ENCODE data around the gene LAS1L.
A peak's percentile ranks its signal among the peaks of the same experiment; 100 is the strongest.
"Not testable (repeated sequence)": the region's sequence is repeated elsewhere in the genome, so short reads cannot be mapped to it uniquely, and the experiment has no call there.

The LAS1L gene

GRCh38 chrX:65532016-65532415 lies 2.6 kb downstream of the LAS1L start:
- peaks cover 58% of the 10 kb centered on the region for H3K36me3 ChIP-seq (ENCODE audit: insufficient read depth, insufficient read length, low read length)
- no peak for DNase-seq (ENCODE audit: low read depth, low spot score)
- H3K27me3 ChIP-seq (ENCODE audit: insufficient read depth, insufficient read length) = no peaks in the 10 kb centered on the region
- peaks cover 5% of the 10 kb centered on the region for H3K4me1 ChIP-seq (ENCODE audit: insufficient read depth, insufficient read length)
- no peak for TF ChIP-seq YY1 (IDR thresholded peaks at IDR 0.05; ENCODE audit: insufficient read depth, insufficient read length)
- no peak for TF ChIP-seq SUZ12 (IDR thresholded peaks at IDR 0.05; ENCODE audit: extremely low read depth, insufficient read depth, insufficient read length)
- no peak for TF ChIP-seq ZNF274 (IDR thresholded peaks at IDR 0.05; ENCODE audit: low read depth, low read length)
- no peak overlapping the region for H3K4me3 ChIP-seq (ENCODE audit: insufficient read length, low read depth)
- H3K9me3 ChIP-seq (ENCODE audit: insufficient read depth, low read length) = no peaks in the 10 kb centered on the region
- H3K9ac ChIP-seq (ENCODE audit: insufficient read length, low read depth) = no peak overlapping the region

GRCh38 chrX:65528705-65529340 lies 5.8 kb downstream of the LAS1L start:
- peak; percentile 30 for DNase-seq (ENCODE audit: low read depth, low spot score)
- TF ChIP-seq SUZ12 (IDR thresholded peaks at IDR 0.05; ENCODE audit: extremely low read depth, insufficient read depth, insufficient read length) = no peak
- TF ChIP-seq YY1 (IDR thresholded peaks at IDR 0.05; ENCODE audit: insufficient read depth, insufficient read length) = no peak
- TF ChIP-seq ZNF274 (IDR thresholded peaks at IDR 0.05; ENCODE audit: low read depth, low read length) = no peak
- Histone ChIP-seq H3K4me3 (ENCODE audit: insufficient read length, low read depth) (no peak overlapping the region), H3K4me1 (ENCODE audit: insufficient read depth, insufficient read length) (peaks cover 5% of the 10 kb centered on the region), H3K9me3 (ENCODE audit: insufficient read depth, low read length) (no peaks in the 10 kb centered on the region), H3K9ac (ENCODE audit: insufficient read length, low read depth) (no peak overlapping the region), H3K36me3 (ENCODE audit: insufficient read depth, insufficient read length, low read length) (peaks cover 89% of the 10 kb centered on the region), H3K27me3 (ENCODE audit: insufficient read depth, insufficient read length) (no peaks in the 10 kb centered on the region)

GRCh38 chrX:65528293-65528692 lies 6.3 kb downstream of the LAS1L start:
- Histone ChIP-seq H3K4me1 (ENCODE audit: insufficient read depth, insufficient read length) (peaks cover 5% of the 10 kb centered on the region), H3K27me3 (ENCODE audit: insufficient read depth, insufficient read length) (no peaks in the 10 kb centered on the region), H3K9me3 (ENCODE audit: insufficient read depth, low read length) (no peaks in the 10 kb centered on the region), H3K36me3 (ENCODE audit: insufficient read depth, insufficient read length, low read length) (peaks cover 94% of the 10 kb centered on the region), H3K4me3 (ENCODE audit: insufficient read length, low read depth) (no peak overlapping the region), H3K9ac (ENCODE audit: insufficient read length, low read depth) (peak overlapping the region; percentile 56)
- TF ChIP-seq SUZ12 (IDR thresholded peaks at IDR 0.05; ENCODE audit: extremely low read depth, insufficient read depth, insufficient read length) (no peak), ZNF274 (IDR thresholded peaks at IDR 0.05; ENCODE audit: low read depth, low read length) (no peak), YY1 (IDR thresholded peaks at IDR 0.05; ENCODE audit: insufficient read depth, insufficient read length) (no peak)
- no peak for DNase-seq (ENCODE audit: low read depth, low spot score)

- H3K9me3 ChIP-seq (ENCODE audit: insufficient read depth, low read length) = no peaks in the 10 kb centered on the region
- DNase-seq (ENCODE audit: low read depth, low spot score) = no peak
- peaks cover 95% of the 10 kb centered on the region for H3K36me3 ChIP-seq (ENCODE audit: insufficient read depth, insufficient read length, low read length)
- H3K4me1 ChIP-seq (ENCODE audit: insufficient read depth, insufficient read length) = peaks cover 5% of the 10 kb centered on the region
- H3K27me3 ChIP-seq (ENCODE audit: insufficient read depth, insufficient read length) = no peaks in the 10 kb centered on the region
- TF ChIP-seq ZNF274 (IDR thresholded peaks at IDR 0.05; ENCODE audit: low read depth, low read length) = no peak
- no peak for TF ChIP-seq SUZ12 (IDR thresholded peaks at IDR 0.05; ENCODE audit: extremely low read depth, insufficient read depth, insufficient read length)
- TF ChIP-seq YY1 (IDR thresholded peaks at IDR 0.05; ENCODE audit: insufficient read depth, insufficient read length) = no peak
- H3K9ac ChIP-seq (ENCODE audit: insufficient read length, low read depth) = no peak overlapping the region
- H3K4me3 ChIP-seq (ENCODE audit: insufficient read length, low read depth) = no peak overlapping the region
These were observed 10.4 kb downstream of the LAS1L start for GRCh38 chrX:65524139-65524538.

GRCh38 chrX:65522739-65523372 lies 11.7 kb downstream of the LAS1L start:
- H3K36me3 ChIP-seq (ENCODE audit: insufficient read depth, insufficient read length, low read length) = peaks cover 94% of the 10 kb centered on the region
- TF ChIP-seq ZNF274 (IDR thresholded peaks at IDR 0.05; ENCODE audit: low read depth, low read length) (no peak), YY1 (IDR thresholded peaks at IDR 0.05; ENCODE audit: insufficient read depth, insufficient read length) (no peak), SUZ12 (IDR thresholded peaks at IDR 0.05; ENCODE audit: extremely low read depth, insufficient read depth, insufficient read length) (no peak)
- H3K9me3 ChIP-seq (ENCODE audit: insufficient read depth, low read length) = no peaks in the 10 kb centered on the region
- no peak for DNase-seq (ENCODE audit: low read depth, low spot score)
- no peak overlapping the region for H3K9ac ChIP-seq (ENCODE audit: insufficient read length, low read depth)
- H3K4me1 ChIP-seq (ENCODE audit: insufficient read depth, insufficient read length) = peaks cover under 1% of the 10 kb centered on the region
- no peaks in the 10 kb centered on the region for H3K27me3 ChIP-seq (ENCODE audit: insufficient read depth, insufficient read length)
- no peak overlapping the region for H3K4me3 ChIP-seq (ENCODE audit: insufficient read length, low read depth)

- peaks cover 93% of the 10 kb centered on the region for H3K36me3 ChIP-seq (ENCODE audit: insufficient read depth, insufficient read length, low read length)
- not testable (repeated sequence) for H3K27me3 ChIP-seq (ENCODE audit: insufficient read depth, insufficient read length); H3K4me3 ChIP-seq (ENCODE audit: insufficient read length, low read depth); DNase-seq (ENCODE audit: low read depth, low spot score); H3K9ac ChIP-seq (ENCODE audit: insufficient read length, low read depth); H3K4me1 ChIP-seq (ENCODE audit: insufficient read depth, insufficient read length); H3K9me3 ChIP-seq (ENCODE audit: insufficient read depth, low read length)
These were observed 15.1 kb downstream of the LAS1L start for GRCh38 chrX:65519530-65519929.

GRCh38 chrX:65518980-65519379 lies 15.6 kb downstream of the LAS1L start:
- H3K4me3 ChIP-seq (ENCODE audit: insufficient read length, low read depth); H3K9me3 ChIP-seq (ENCODE audit: insufficient read depth, low read length); DNase-seq (ENCODE audit: low read depth, low spot score); H3K27me3 ChIP-seq (ENCODE audit: insufficient read depth, insufficient read length); H3K4me1 ChIP-seq (ENCODE audit: insufficient read depth, insufficient read length); H3K9ac ChIP-seq (ENCODE audit: insufficient read length, low read depth): not testable (repeated sequence)
- peaks cover 93% of the 10 kb centered on the region for H3K36me3 ChIP-seq (ENCODE audit: insufficient read depth, insufficient read length, low read length)
